Liver (tissue), 9 donors: ENCODE data around the gene DNAAF1. TPM values are rescaled to one million over a fixed set of nuclear protein-coding genes. Genes with fewer than 3 reads are reported as not detected.

Experiments
- DNase-seq: peaks from one replicate; pipeline ENCODE4 v3.0.0-alpha.2; 2017; ENCODE audit warnings: low spot score
- H3K27ac ChIP-seq, 2 donors: one replicate each; pipeline ENCODE4 v1.7.0; 2013; ENCODE audit warnings: inconsistent platforms in 2 of 2, low read length in 2 of 2, control low read depth in 1 of 2, low read depth in 1 of 2, mild to moderate bottlenecking in 1 of 2
- H3K27me3 ChIP-seq, 4 donors: one replicate each; pipeline versions ENCODE4 v1.6.1 to v1.7.0; 2013; ENCODE audit warnings: low read length in 3 of 4, inconsistent platforms in 1 of 4, mild to moderate bottlenecking in 1 of 4, moderate library complexity in 1 of 4; ENCODE audit not compliant: control insufficient read depth in 4 of 4, insufficient read depth in 4 of 4
- H3K36me3 ChIP-seq, 4 donors: one replicate each; pipeline versions ENCODE4 v1.6.1 to v1.7.0; 2013; ENCODE audit warnings: low read length in 3 of 4, mild to moderate bottlenecking in 3 of 4, low read depth in 1 of 4, moderate library complexity in 1 of 4; ENCODE audit not compliant: control insufficient read depth in 4 of 4, insufficient read depth in 3 of 4
- H3K4me1 ChIP-seq, 4 donors: one replicate each; pipeline versions ENCODE4 v1.6.1 to v1.7.0; 2013; ENCODE audit warnings: low read length in 3 of 4, mild to moderate bottlenecking in 3 of 4, moderate library complexity in 1 of 4; ENCODE audit not compliant: control insufficient read depth in 4 of 4, insufficient read depth in 4 of 4
- H3K4me3 ChIP-seq, 3 donors: one replicate each; pipeline versions ENCODE4 v1.6.1 to v1.7.0; 2013; ENCODE audit warnings: low read length in 3 of 3, control low read depth in 1 of 3, low read depth in 1 of 3, mild to moderate bottlenecking in 1 of 3
- H3K9ac ChIP-seq, 2 donors: one replicate each; pipeline ENCODE4 v1.7.0; 2013; ENCODE audit warnings: low read length in 2 of 2, mild to moderate bottlenecking in 2 of 2, moderate library complexity in 2 of 2, control low read depth in 1 of 2, low read depth in 1 of 2
- H3K9me3 ChIP-seq, 4 donors: one replicate each; pipeline versions ENCODE4 v1.6.1 to v1.7.0; 2013; ENCODE audit warnings: low read length in 3 of 4; ENCODE audit not compliant: control insufficient read depth in 4 of 4
- ATF3 ChIP-seq: IDR thresholded peaks from 2 replicates; pipeline ENCODE4 v1.6.1; 2016; ENCODE audit warnings: antibody characterized with exemption
- EGR1 ChIP-seq, 2 donors: IDR thresholded peaks; 2 replicates each; pipeline ENCODE4 v1.6.1; 2016 to 2018; ENCODE audit warnings: antibody characterized with exemption in 2 of 2, low read depth in 2 of 2
- FOXA1 ChIP-seq: IDR thresholded peaks from 2 replicates; pipeline ENCODE4 v1.6.1; 2016; ENCODE audit warnings: antibody characterized with exemption
- FOXA2 ChIP-seq: IDR thresholded peaks from 2 replicates; pipeline ENCODE4 v1.6.1; 2016; ENCODE audit warnings: antibody characterized with exemption
- GABPA ChIP-seq, 2 donors: IDR thresholded peaks in 1 of 2; conservative IDR thresholded peaks in 1 of 2; 2 replicates each; pipeline ENCODE4 v1.6.1; 2016; ENCODE audit warnings: antibody characterized with exemption in 2 of 2, mild to moderate bottlenecking in 1 of 2, moderate library complexity in 1 of 2
- HNF4A ChIP-seq, 2 donors: conservative IDR thresholded peaks; 2 replicates each; pipeline ENCODE4 v1.6.1; 2016; ENCODE audit warnings: antibody characterized with exemption in 2 of 2, mild to moderate bottlenecking in 2 of 2
- HNF4G ChIP-seq: IDR thresholded peaks from 2 replicates; pipeline ENCODE4 v1.6.1; 2016; ENCODE audit warnings: antibody characterized with exemption
- JUND ChIP-seq, 2 donors: IDR thresholded peaks; 2 replicates each; pipeline ENCODE4 v1.6.1; 2016; ENCODE audit warnings: antibody characterized with exemption in 2 of 2
- NR2F2 ChIP-seq: IDR thresholded peaks from 2 replicates; pipeline ENCODE4 v1.6.1; 2016; ENCODE audit warnings: antibody characterized with exemption
- RAD21 ChIP-seq, 2 donors: IDR thresholded peaks; 2 replicates each; pipeline ENCODE4 v1.6.1; 2016; ENCODE audit warnings: antibody characterized with exemption in 2 of 2, mild to moderate bottlenecking in 2 of 2
- RXRA ChIP-seq, 2 donors: IDR thresholded peaks; 2 replicates each; pipeline ENCODE4 v1.6.1; 2017 to 2018; ENCODE audit warnings: antibody characterized with exemption in 2 of 2, mild to moderate bottlenecking in 1 of 2
- SP1 ChIP-seq: IDR thresholded peaks from 2 replicates; pipeline ENCODE4 v1.6.1; 2018; ENCODE audit warnings: antibody characterized with exemption, mild to moderate bottlenecking
- TAF1 ChIP-seq: conservative IDR thresholded peaks from 2 replicates; pipeline ENCODE4 v1.6.1; 2016; ENCODE audit warnings: antibody characterized with exemption, mild to moderate bottlenecking
- YY1 ChIP-seq: IDR thresholded peaks from 2 replicates; pipeline ENCODE4 v1.6.1; 2016; ENCODE audit warnings: antibody characterized with exemption, mild to moderate bottlenecking
- WGBS: extraction: QIAGEN DNeasy Blood & Tissue Kit; methylation state at CpG from one replicate; pipeline ENCODE4 v1.1.7; 2013; 5-methylcytosine and 5-hydroxymethylcytosine counted together
- polyA plus RNA-seq, 2 donors: library from polyadenylated mRNA; stranded (reverse) in 1 of 2; unstranded in 1 of 2; fragments of 200-250 nt in 1 of 2; fragments of >200 nt in 1 of 2; fragmentation: Nextera tagmentation in 1 of 2; extraction: Ambion mirVana in 1 of 2; gene quantifications; one replicate each; pipeline versions ENCODE4 v1.2.1 to v1.2.3, GENCODE V29; 2013 to 2015
- total RNA-seq, 2 donors: library from RNA; depleted of rRNA; stranded (reverse); fragments of >200 nt; gene quantifications; one replicate each; pipeline ENCODE4 v1.2.3, GENCODE V29; 2014
- TF ChIP-seq, protein P1 (sequence below): fragments of 150-350 bp; IDR thresholded peaks from 2 replicates; pipeline ENCODE4 v1.5.1; 2017; ENCODE audit warnings: improper control_type of control experiment, low read depth, low read length; ENCODE audit not compliant: missing input control
- TF ChIP-seq, protein P2 (sequence below): IDR thresholded peaks from 2 replicates; pipeline ENCODE4 v1.6.1; 2016; ENCODE audit warnings: antibody characterized with exemption, mild to moderate bottlenecking
- TF ChIP-seq, protein P3 (sequence below): IDR thresholded peaks from 2 replicates; pipeline ENCODE4 v1.6.1; 2016; ENCODE audit warnings: antibody characterized with exemption
- TF ChIP-seq, protein P4 (sequence below): IDR thresholded peaks from 2 replicates; pipeline ENCODE4 v1.6.1; 2016; ENCODE audit warnings: antibody characterized with exemption
- donor health status: healthy.
- donor health status: healthy.
- donor health status: healthy.
- donor health status: healthy.
- donor health status: healthy.

DNAAF1 gene
- total and polyA plus RNA-seq, 4 donors = under 0.01 to 0.08 (median 0.06) TPM; not detected in 1

DNA sequence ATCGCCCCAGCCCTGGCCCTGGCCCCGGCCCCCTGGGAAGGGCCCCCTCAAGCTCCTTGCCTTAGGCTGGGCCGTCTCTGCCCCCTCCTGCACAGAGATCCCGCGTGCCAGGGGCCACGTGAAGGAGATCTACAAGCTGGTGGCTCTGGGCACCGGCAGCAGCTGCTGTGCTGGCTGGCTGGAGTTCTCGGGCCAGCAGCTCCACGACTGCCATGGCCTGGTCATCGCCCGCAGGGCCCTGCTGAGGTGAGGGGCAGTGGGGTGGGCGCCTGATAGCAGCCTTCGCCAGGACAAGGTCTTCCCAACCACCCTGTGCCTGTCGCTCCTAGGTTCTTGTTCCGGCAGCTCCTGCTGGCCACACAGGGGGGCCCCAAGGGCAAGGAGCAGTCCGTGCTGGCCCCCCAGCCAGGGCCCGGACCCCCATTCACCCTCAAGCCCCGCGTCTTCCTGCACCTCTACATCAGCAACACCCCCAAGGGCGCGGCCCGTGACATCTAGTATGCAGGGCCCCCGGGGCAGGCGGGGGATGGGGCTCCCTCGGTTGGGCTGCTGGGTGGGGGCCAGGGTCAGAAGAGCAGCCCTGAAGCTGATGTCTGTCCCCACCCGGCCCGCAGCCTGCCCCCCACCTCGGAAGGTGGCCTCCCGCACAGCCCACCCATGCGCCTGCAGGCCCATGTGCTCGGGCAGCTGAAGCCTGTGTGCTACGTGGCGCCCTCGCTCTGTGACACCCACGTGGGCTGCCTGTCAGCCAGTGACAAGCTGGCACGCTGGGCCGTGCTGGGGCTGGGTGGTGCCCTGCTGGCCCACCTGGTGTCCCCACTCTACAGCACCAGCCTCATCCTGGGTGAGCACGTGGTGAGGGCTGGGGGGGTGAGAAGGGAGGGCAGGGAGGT lies 50.3 kb downstream of the DNAAF1 start:
- TF ChIP-seq NR2F2 (no peak), YY1 (no peak), EGR1 (IDR thresholded peaks at IDR 0.05; ENCODE audit: low read depth in 2 of 2) (no peak), FOXA1 (no peak), HNF4A (conservative IDR thresholded peaks at IDR 0.05) (no peak), SP1 (no peak), ATF3 (no peak), TAF1 (no peak), GABPA (IDR thresholded peaks at IDR 0.05 in 1 of 2, conservative IDR thresholded peaks at IDR 0.05 in 1 of 2) (no peak), FOXA2 (no peak), RXRA (IDR thresholded peaks at IDR 0.05) (no peak), HNF4G (no peak), JUND (IDR thresholded peaks at IDR 0.05) (no peak), RAD21 (IDR thresholded peaks at IDR 0.05) (no peak)
- TF ChIP-seq, protein P1, sequence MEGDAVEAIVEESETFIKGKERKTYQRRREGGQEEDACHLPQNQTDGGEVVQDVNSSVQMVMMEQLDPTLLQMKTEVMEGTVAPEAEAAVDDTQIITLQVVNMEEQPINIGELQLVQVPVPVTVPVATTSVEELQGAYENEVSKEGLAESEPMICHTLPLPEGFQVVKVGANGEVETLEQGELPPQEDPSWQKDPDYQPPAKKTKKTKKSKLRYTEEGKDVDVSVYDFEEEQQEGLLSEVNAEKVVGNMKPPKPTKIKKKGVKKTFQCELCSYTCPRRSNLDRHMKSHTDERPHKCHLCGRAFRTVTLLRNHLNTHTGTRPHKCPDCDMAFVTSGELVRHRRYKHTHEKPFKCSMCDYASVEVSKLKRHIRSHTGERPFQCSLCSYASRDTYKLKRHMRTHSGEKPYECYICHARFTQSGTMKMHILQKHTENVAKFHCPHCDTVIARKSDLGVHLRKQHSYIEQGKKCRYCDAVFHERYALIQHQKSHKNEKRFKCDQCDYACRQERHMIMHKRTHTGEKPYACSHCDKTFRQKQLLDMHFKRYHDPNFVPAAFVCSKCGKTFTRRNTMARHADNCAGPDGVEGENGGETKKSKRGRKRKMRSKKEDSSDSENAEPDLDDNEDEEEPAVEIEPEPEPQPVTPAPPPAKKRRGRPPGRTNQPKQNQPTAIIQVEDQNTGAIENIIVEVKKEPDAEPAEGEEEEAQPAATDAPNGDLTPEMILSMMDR = no peak
- TF ChIP-seq, protein P2, sequence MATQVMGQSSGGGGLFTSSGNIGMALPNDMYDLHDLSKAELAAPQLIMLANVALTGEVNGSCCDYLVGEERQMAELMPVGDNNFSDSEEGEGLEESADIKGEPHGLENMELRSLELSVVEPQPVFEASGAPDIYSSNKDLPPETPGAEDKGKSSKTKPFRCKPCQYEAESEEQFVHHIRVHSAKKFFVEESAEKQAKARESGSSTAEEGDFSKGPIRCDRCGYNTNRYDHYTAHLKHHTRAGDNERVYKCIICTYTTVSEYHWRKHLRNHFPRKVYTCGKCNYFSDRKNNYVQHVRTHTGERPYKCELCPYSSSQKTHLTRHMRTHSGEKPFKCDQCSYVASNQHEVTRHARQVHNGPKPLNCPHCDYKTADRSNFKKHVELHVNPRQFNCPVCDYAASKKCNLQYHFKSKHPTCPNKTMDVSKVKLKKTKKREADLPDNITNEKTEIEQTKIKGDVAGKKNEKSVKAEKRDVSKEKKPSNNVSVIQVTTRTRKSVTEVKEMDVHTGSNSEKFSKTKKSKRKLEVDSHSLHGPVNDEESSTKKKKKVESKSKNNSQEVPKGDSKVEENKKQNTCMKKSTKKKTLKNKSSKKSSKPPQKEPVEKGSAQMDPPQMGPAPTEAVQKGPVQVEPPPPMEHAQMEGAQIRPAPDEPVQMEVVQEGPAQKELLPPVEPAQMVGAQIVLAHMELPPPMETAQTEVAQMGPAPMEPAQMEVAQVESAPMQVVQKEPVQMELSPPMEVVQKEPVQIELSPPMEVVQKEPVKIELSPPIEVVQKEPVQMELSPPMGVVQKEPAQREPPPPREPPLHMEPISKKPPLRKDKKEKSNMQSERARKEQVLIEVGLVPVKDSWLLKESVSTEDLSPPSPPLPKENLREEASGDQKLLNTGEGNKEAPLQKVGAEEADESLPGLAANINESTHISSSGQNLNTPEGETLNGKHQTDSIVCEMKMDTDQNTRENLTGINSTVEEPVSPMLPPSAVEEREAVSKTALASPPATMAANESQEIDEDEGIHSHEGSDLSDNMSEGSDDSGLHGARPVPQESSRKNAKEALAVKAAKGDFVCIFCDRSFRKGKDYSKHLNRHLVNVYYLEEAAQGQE = no peak
- TF ChIP-seq, protein P3, sequence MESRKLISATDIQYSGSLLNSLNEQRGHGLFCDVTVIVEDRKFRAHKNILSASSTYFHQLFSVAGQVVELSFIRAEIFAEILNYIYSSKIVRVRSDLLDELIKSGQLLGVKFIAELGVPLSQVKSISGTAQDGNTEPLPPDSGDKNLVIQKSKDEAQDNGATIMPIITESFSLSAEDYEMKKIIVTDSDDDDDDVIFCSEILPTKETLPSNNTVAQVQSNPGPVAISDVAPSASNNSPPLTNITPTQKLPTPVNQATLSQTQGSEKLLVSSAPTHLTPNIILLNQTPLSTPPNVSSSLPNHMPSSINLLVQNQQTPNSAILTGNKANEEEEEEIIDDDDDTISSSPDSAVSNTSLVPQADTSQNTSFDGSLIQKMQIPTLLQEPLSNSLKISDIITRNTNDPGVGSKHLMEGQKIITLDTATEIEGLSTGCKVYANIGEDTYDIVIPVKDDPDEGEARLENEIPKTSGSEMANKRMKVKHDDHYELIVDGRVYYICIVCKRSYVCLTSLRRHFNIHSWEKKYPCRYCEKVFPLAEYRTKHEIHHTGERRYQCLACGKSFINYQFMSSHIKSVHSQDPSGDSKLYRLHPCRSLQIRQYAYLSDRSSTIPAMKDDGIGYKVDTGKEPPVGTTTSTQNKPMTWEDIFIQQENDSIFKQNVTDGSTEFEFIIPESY = no peak
- TF ChIP-seq, protein P4, sequence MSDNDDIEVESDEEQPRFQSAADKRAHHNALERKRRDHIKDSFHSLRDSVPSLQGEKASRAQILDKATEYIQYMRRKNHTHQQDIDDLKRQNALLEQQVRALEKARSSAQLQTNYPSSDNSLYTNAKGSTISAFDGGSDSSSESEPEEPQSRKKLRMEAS = no peak
- H3K36me3 ChIP-seq = no peaks in the 10 kb centered on the region
- no peak overlapping the region for H3K4me3 ChIP-seq
- no peak for DNase-seq
- no peaks in the 10 kb centered on the region for H3K27me3 ChIP-seq
- no peak overlapping the region for H3K27ac ChIP-seq
- WGBS = 87% methylated on average over 38 of the region's 38 CpGs
- H3K9me3 ChIP-seq = no peaks in the 10 kb centered on the region
- no peaks in the 10 kb centered on the region for H3K4me1 ChIP-seq
- H3K9ac ChIP-seq = no peak overlapping the region
